Measurements from ENCODE around the gene THBS1.
A peak's percentile ranks its signal among the peaks of the same experiment; 100 is the strongest.

Gene THBS1

GRCh38 chr15:39640665-39641064, 59.8 kb downstream of the THBS1 start:
- no peak for DNase-seq

- DNase-seq, result no peak
These were observed 60.5 kb downstream of the THBS1 start for GRCh38 chr15:39641191-39641889.

GRCh38 chr15:39642011-39642640, 61.2 kb downstream of the THBS1 start:
- peak; percentile 62 for DNase-seq

GRCh38 chr15:39643727-39644126, 62.8 kb downstream of the THBS1 start:
- no peak for DNase-seq

- DNase-seq, result peak; percentile 83
These were observed 63.3 kb downstream of the THBS1 start for GRCh38 chr15:39644136-39644535.

GRCh38 chr15:39645138-39645975, 64.5 kb downstream of the THBS1 start:
- peak; percentile 28 for DNase-seq

GRCh38 chr15:39645976-39646257, 65.0 kb downstream of the THBS1 start:
- no peak for DNase-seq

GRCh38 chr15:39646425-39646824, 65.5 kb downstream of the THBS1 start:
- no peak for DNase-seq

Measured in eye (tissue), 1 donor.